Measurements from ENCODE around the gene PTPRJ. TPM values are rescaled to one million over a fixed set of nuclear protein-coding genes. Genes with fewer than 3 reads are reported as not detected.

Gene PTPRJ
- total and polyA plus RNA-seq, 2 of the 13 experiments (the other 11 are each of a cell fraction or from before 2014, with no cell fraction given) = 1.0 to 1.2 TPM

GRCh38 chr11:48017105-48017830 lies 36.9 kb downstream of the PTPRJ start:
- Histone ChIP-seq H3K9me3 (ENCODE audit: low read length) (no peaks in the 10 kb centered on the region), H3K27ac (ENCODE audit: extremely low read length, insufficient read depth, low read length) (no peak overlapping the region), H3K4me3 (replicated peaks in 1 of 3; ENCODE audit: insufficient read depth in 1 of 3, low read depth in 2 of 3, low read length in 3 of 3) (no peak overlapping the region), H3K27me3 (ENCODE audit: control insufficient read depth in 1 of 2, insufficient read depth in 2 of 2, low read length in 2 of 2) (no peaks in the 10 kb centered on the region), H3K4me2 (ENCODE audit: low read depth, low read length) (no peak overlapping the region), H3K9ac (ENCODE audit: insufficient read depth, low read depth, low read length) (no peak overlapping the region), H3K36me3 (replicated peaks in 1 of 2; ENCODE audit: control insufficient read depth in 1 of 2, insufficient read depth in 2 of 2, low read length in 2 of 2) (no peaks in the 10 kb centered on the region), H2AFZ (ENCODE audit: low read length) (no peak overlapping the region), H3K4me1 (ENCODE audit: insufficient read depth, low read length) (peaks cover 18% of the 10 kb centered on the region), H4K20me1 (ENCODE audit: insufficient read depth, low read length) (no peaks in the 10 kb centered on the region), H3K79me2 (ENCODE audit: insufficient read depth, low read length) (no peaks in the 10 kb centered on the region)
- FAIRE-seq = no peak
- no peak for TF ChIP-seq ZNF335 (CRISPR knock-in tag; IDR thresholded peaks at IDR 0.05)
- TF ChIP-seq ZNF232 (CRISPR knock-in tag; IDR thresholded peaks at IDR 0.05; ENCODE audit: borderline replicate concordance) = no peak
- no peak for TF ChIP-seq MIER3 (CRISPR knock-in tag; IDR thresholded peaks at IDR 0.05; ENCODE audit: borderline replicate concordance)
- intact Hi-C loops (cut with micrococcal nuclease; ENCODE audit: unreplicated experiment) (no loop called here), in situ Hi-C loops (cut with HindIII; ENCODE audit: extremely low pct_ligation_motif_present, low pct_unique_long_range_greater_than_20kb) (no loop called here)
- WGBS (ENCODE audit: low lambda C conversion rate) = 33% methylated on average over 1 of the region's 1 CpG
- DNase-seq (ENCODE audit: low spot score) = no peak
- ATAC-seq = no peak
- no TSS peak for BruUV-seq (replicated peaks)
- POLR2A ChIA-PET = no interaction called here
- CTCF ChIA-PET (ENCODE audit: low intra/inter-chr PET ratio, low total read pairs) = no interaction called here

GRCh38 chr11:48017831-48018527 lies 37.6 kb downstream of the PTPRJ start:
- Histone ChIP-seq H3K4me3 (replicated peaks in 1 of 3; ENCODE audit: insufficient read depth in 1 of 3, low read depth in 2 of 3, low read length in 3 of 3) (no peak overlapping the region), H3K27me3 (ENCODE audit: control insufficient read depth in 1 of 2, insufficient read depth in 2 of 2, low read length in 2 of 2) (no peaks in the 10 kb centered on the region), H3K36me3 (replicated peaks in 1 of 2; ENCODE audit: control insufficient read depth in 1 of 2, insufficient read depth in 2 of 2, low read length in 2 of 2) (no peaks in the 10 kb centered on the region), H3K27ac (ENCODE audit: extremely low read length, insufficient read depth, low read length) (no peak overlapping the region), H3K9me3 (ENCODE audit: low read length) (no peaks in the 10 kb centered on the region), H3K4me2 (ENCODE audit: low read depth, low read length) (no peak overlapping the region), H2AFZ (ENCODE audit: low read length) (no peak overlapping the region), H3K9ac (ENCODE audit: insufficient read depth, low read depth, low read length) (no peak overlapping the region), H4K20me1 (ENCODE audit: insufficient read depth, low read length) (no peaks in the 10 kb centered on the region), H3K4me1 (ENCODE audit: insufficient read depth, low read length) (peaks cover 11% of the 10 kb centered on the region), H3K79me2 (ENCODE audit: insufficient read depth, low read length) (no peaks in the 10 kb centered on the region)
- ChIA-PET POLR2A (no interaction called here), CTCF (ENCODE audit: low intra/inter-chr PET ratio, low total read pairs) (no interaction called here)
- 74% methylated on average over 3 of the region's 3 CpGs for WGBS (ENCODE audit: low lambda C conversion rate)
- in situ Hi-C loops (cut with HindIII; ENCODE audit: extremely low pct_ligation_motif_present, low pct_unique_long_range_greater_than_20kb) (no loop called here), intact Hi-C loops (cut with micrococcal nuclease; ENCODE audit: unreplicated experiment) (no loop called here)
- ATAC-seq = no peak
- no TSS peak for BruUV-seq (replicated peaks)
- no peak for DNase-seq (ENCODE audit: low spot score)
- no peak for FAIRE-seq
- TF ChIP-seq SALL2 (CRISPR knock-in tag; IDR thresholded peaks at IDR 0.05) = no peak
- TF ChIP-seq ZNF354B (CRISPR knock-in tag; IDR thresholded peaks at IDR 0.05) = no peak
- TF ChIP-seq GTF3A (CRISPR knock-in tag; conservative IDR thresholded peaks at IDR 0.05) = no peak
- no peak for TF ChIP-seq LCORL (IDR thresholded peaks at IDR 0.05)
- no peak for TF ChIP-seq LCORL (CRISPR knock-in tag; IDR thresholded peaks at IDR 0.05)
- TF ChIP-seq KLF15 (CRISPR knock-in tag; IDR thresholded peaks at IDR 0.05; ENCODE audit: borderline replicate concordance) = no peak
- TF ChIP-seq ZSCAN9 (CRISPR knock-in tag; IDR thresholded peaks at IDR 0.05; ENCODE audit: borderline replicate concordance) = no peak
- TF ChIP-seq LBX2 (CRISPR knock-in tag; IDR thresholded peaks at IDR 0.05; ENCODE audit: borderline replicate concordance) = no peak
- no peak for TF ChIP-seq GRHL1 (CRISPR knock-in tag; conservative IDR thresholded peaks at IDR 0.05)
- no peak for TF ChIP-seq ZNF121 (CRISPR knock-in tag; IDR thresholded peaks at IDR 0.05)
- TF ChIP-seq ZC3H13 (CRISPR knock-in tag; IDR thresholded peaks at IDR 0.05) = no peak
- TF ChIP-seq ZNF468 (CRISPR knock-in tag; IDR thresholded peaks at IDR 0.05) = no peak
- TF ChIP-seq MTA3 (CRISPR knock-in tag; IDR thresholded peaks at IDR 0.05) = no peak
- TF ChIP-seq ZSCAN12 (CRISPR knock-in tag; IDR thresholded peaks at IDR 0.05) = no peak
- no peak for TF ChIP-seq ISL2 (CRISPR knock-in tag; IDR thresholded peaks at IDR 0.05)
